GM12873 (cell line): Measurements from ENCODE around the gene NFASC.

Experiments used
- TF ChIP-seq, protein P1 (sequence below): IDR thresholded peaks from 2 replicates; pipeline ENCODE4 v1.5.1; 2012; ENCODE audit warnings: low read depth, mild to moderate bottlenecking, moderate library complexity, low read length, control low read depth; ENCODE audit not compliant: insufficient read depth; ENCODE audit errors: missing control alignments

NFASC gene

DNA sequence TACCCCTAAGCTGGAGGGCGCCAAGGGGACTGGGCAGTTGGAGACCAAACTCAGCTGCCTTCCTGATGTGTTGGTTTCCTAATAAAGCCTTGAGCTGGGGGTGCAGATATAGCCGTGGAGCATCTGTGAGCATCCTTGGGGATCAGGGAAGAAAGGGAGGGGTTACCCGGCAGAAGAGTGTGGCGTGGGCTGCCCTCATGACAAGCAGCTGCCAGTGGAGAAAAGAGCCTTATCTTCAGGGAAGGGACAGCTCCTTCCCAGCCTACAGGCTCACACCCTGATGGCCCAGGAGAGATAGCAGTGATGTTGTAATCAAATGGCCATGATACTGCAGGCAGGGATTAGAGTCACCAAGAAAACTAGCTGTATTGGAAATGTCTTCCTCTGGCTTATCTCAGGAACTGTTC, 10.8 kb upstream of the NFASC start:
- TF ChIP-seq, protein P1, sequence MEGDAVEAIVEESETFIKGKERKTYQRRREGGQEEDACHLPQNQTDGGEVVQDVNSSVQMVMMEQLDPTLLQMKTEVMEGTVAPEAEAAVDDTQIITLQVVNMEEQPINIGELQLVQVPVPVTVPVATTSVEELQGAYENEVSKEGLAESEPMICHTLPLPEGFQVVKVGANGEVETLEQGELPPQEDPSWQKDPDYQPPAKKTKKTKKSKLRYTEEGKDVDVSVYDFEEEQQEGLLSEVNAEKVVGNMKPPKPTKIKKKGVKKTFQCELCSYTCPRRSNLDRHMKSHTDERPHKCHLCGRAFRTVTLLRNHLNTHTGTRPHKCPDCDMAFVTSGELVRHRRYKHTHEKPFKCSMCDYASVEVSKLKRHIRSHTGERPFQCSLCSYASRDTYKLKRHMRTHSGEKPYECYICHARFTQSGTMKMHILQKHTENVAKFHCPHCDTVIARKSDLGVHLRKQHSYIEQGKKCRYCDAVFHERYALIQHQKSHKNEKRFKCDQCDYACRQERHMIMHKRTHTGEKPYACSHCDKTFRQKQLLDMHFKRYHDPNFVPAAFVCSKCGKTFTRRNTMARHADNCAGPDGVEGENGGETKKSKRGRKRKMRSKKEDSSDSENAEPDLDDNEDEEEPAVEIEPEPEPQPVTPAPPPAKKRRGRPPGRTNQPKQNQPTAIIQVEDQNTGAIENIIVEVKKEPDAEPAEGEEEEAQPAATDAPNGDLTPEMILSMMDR = no peak

DNA sequence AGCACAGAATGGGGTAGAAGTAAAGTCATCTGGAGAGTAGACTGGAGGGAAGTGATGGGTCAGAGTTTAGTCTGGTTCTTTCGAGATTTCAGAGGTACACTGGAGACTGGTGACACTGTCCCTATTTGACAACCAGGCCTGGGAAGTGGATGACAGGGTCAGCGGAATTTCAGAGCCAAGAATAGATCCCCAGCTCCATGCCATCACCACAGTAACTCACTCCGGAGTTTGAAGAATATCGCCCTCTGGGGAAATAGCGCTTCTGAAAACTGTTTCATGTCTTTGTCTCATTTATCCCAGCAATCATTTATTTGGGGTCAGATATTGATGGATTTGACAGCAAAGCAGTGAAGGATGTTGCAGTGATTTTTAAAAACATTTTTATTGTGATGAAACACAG, 7.6 kb upstream of the NFASC start:
- TF ChIP-seq, protein P1 = no peak

GRCh38 chr1:204863730-204864129, 6.9 kb upstream of the NFASC start:
- TF ChIP-seq, protein P1 = no peak

DNA sequence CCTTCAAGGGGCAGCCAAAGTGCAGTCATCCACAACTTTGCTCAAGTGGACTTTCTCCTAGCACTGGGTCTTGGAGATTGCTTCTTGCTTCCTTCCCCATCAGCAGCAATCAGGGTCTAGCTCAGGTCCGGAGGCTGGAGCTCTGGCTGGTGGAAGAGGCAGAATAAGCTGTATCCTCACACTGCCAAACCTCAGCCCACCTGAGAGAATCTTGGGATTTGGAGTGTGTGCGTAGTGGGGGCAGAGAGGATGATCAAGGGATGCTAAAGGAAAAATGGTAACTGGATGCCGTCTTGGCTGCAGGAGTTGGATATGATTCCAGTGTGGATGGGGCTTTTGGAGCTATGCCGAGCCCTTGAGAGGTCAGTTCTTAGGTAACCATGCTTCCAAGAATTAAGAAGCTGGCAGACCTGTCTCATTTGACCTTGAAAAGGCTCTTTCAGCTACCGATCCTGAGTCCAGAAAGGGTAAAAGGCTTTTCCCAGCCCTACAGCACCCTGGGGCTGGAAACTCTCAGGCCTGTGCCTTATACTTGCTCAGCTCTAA, 4.5 kb upstream of the NFASC start:
- TF ChIP-seq, protein P1 = no peak

DNA sequence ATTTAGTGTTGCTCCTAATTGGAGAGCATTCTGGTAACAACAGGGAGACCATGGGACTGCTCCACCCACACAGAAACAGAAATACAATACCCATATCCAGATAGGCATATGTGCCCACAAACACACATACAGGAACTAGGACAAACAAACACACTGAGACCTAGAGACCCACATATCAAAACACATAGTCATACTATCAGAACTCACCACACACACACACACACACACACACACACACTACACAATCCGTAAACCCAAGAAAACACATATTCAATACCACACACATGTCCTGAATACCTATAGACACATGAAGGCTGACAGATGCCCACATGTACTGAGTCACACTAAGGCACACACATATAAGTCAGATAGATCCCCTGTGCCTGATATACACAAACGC, 3.5 kb upstream of the NFASC start:
- TF ChIP-seq, protein P1 = no peak

GRCh38 chr1:204867666-204868339, 2.9 kb upstream of the NFASC start:
- TF ChIP-seq, protein P1 = no peak

GRCh38 chr1:204868340-204868700, 2.3 kb upstream of the NFASC start:
- TF ChIP-seq, protein P1 = no peak
